ENCODE results near the gene ANKIB1. TPM values are rescaled to one million over a fixed set of nuclear protein-coding genes. Genes with fewer than 3 reads are reported as not detected.

Gene ANKIB1
- total RNA-seq, 2 experiments from 2014 or later = 60.0 to 66.9 TPM

DNA sequence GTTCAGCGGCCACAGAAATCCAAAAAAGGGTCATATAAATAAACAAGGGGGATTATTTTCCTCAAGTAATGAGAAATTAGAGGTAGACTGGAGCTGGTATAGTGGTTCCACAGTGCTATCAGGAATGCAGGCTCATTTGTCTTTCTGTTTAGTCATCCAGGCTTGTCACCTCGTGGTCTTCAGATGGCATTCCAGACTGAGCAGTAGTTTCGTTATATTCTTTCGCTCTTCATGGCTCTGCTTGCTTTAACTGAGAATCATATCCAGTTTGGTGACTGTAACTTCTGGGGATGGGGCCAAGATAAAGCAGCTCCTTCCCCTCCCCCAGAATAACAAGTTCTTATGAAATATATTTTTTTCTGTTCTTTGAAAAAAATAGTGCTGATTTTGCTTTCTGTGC is 9.5 kb downstream of the ANKIB1 start:
- no peak overlapping the region for H3K27ac ChIP-seq (ENCODE audit: low read depth in 1 of 2, low read length in 2 of 2)
- no peaks in the 10 kb centered on the region for H3K27me3 ChIP-seq (ENCODE audit: control insufficient read depth in 1 of 2, insufficient read depth in 2 of 2, low read length in 2 of 2)
- peaks cover 2% of the 10 kb centered on the region for H3K36me3 ChIP-seq (ENCODE audit: insufficient read depth, low read length)
- H3K4me3 Mint-ChIP-seq = no peak overlapping the region
- no peaks in the 10 kb centered on the region for H3K9me3 Mint-ChIP-seq
- H3K4me1 ChIP-seq (ENCODE audit: insufficient read depth, low read length) = peaks cover 2% of the 10 kb centered on the region
- H3K27me3 Mint-ChIP-seq = no peaks in the 10 kb centered on the region
- H3K27ac Mint-ChIP-seq = no peak overlapping the region
- ChIA-PET POLR2A (no interaction called here), CTCF (no interaction called here)
- H3K9me3 ChIP-seq (ENCODE audit: control insufficient read depth in 1 of 2, insufficient read depth in 1 of 2, low read length in 2 of 2) = no peaks in the 10 kb centered on the region
- TF ChIP-seq, protein P1, sequence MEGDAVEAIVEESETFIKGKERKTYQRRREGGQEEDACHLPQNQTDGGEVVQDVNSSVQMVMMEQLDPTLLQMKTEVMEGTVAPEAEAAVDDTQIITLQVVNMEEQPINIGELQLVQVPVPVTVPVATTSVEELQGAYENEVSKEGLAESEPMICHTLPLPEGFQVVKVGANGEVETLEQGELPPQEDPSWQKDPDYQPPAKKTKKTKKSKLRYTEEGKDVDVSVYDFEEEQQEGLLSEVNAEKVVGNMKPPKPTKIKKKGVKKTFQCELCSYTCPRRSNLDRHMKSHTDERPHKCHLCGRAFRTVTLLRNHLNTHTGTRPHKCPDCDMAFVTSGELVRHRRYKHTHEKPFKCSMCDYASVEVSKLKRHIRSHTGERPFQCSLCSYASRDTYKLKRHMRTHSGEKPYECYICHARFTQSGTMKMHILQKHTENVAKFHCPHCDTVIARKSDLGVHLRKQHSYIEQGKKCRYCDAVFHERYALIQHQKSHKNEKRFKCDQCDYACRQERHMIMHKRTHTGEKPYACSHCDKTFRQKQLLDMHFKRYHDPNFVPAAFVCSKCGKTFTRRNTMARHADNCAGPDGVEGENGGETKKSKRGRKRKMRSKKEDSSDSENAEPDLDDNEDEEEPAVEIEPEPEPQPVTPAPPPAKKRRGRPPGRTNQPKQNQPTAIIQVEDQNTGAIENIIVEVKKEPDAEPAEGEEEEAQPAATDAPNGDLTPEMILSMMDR (IDR thresholded peaks at IDR 0.05) = no peak
- H3K4me3 ChIP-seq (ENCODE audit: low read length) = no peak overlapping the region
- H3K36me3 Mint-ChIP-seq (ENCODE audit: low read depth) = peaks cover 31% of the 10 kb centered on the region
- intact Hi-C loops (cut with DNase I, micrococcal nuclease) = no loop called here
- DNase-seq = no peak
- no peak for ATAC-seq (ENCODE audit: poor library complexity)
- H3K4me1 Mint-ChIP-seq (ENCODE audit: low read depth) = peaks cover 61% of the 10 kb centered on the region

DNA sequence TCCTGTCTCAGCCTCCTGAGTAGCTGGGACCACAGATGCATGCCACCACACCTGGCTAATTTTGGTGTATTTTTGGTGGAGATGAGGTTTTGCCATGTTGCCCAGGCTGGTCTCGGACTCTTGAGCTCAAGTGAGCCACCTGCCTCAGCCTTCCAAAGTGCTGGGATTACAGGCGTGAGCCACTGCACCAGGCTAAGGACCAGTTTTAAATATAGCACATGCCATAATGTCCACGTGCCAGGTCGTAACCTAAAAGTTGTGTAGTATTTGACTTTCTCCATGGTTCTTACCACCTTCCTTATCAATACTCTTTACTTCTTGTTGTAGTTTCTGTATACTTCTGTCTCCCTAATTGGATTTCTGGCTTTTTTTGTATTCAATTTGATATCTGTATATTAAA is 13.3 kb downstream of the ANKIB1 start:
- no peaks in the 10 kb centered on the region for H3K4me1 ChIP-seq (ENCODE audit: insufficient read depth, low read length)
- no peaks in the 10 kb centered on the region for H3K27me3 Mint-ChIP-seq
- no peak overlapping the region for H3K4me3 ChIP-seq (ENCODE audit: low read length)
- DNase-seq (no peak), ATAC-seq (ENCODE audit: poor library complexity) (no peak)
- H3K27ac Mint-ChIP-seq = no peak overlapping the region
- H3K36me3 Mint-ChIP-seq (ENCODE audit: low read depth) = peaks cover 38% of the 10 kb centered on the region
- H3K9me3 ChIP-seq (ENCODE audit: control insufficient read depth in 1 of 2, insufficient read depth in 1 of 2, low read length in 2 of 2) = no peaks in the 10 kb centered on the region
- ChIA-PET CTCF (no interaction called here), POLR2A (no interaction called here)
- no peak overlapping the region for H3K4me3 Mint-ChIP-seq
- H3K27me3 ChIP-seq (ENCODE audit: control insufficient read depth in 1 of 2, insufficient read depth in 2 of 2, low read length in 2 of 2) = no peaks in the 10 kb centered on the region
- TF ChIP-seq, protein P1 (IDR thresholded peaks at IDR 0.05) = no peak
- H3K9me3 Mint-ChIP-seq = no peaks in the 10 kb centered on the region
- H3K36me3 ChIP-seq (ENCODE audit: insufficient read depth, low read length) = peaks cover 3% of the 10 kb centered on the region
- intact Hi-C loops (cut with DNase I, micrococcal nuclease) = no loop called here
- peaks cover 28% of the 10 kb centered on the region for H3K4me1 Mint-ChIP-seq (ENCODE audit: low read depth)
- no peak overlapping the region for H3K27ac ChIP-seq (ENCODE audit: low read depth in 1 of 2, low read length in 2 of 2)

DNA sequence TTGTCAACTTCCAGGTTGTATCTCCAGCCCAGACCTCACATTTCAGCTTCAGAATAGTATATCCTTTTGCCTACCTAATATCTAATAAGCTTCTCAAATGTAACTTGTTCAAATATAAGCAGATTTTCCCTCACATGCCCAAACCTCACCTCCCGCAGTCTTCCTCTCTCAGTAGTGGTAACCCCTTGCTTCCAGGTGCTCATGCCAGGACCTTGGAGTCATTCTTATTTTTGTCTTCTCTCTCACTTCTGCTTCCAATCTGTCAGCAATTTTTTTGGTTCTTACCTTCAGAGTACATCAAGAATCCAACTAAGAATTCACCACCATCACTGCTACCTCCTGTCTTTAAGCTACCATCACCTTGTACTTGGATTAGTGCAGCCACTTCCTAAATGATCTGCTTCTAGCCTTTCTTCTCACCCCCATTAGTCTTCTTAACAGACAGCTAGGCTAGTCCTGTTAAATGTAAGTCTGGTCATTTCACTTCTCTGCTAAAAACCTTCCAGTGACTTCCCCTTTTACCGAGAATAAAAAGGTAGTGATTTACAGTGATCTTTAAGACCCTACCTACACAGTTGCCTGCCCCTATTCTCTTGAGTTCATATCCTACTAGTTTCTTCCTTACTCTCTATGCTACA is 14.0 kb downstream of the ANKIB1 start:
- ATAC-seq (ENCODE audit: poor library complexity) (no peak), DNase-seq (no peak)
- Histone ChIP-seq H3K27me3 (ENCODE audit: control insufficient read depth in 1 of 2, insufficient read depth in 2 of 2, low read length in 2 of 2) (no peaks in the 10 kb centered on the region), H3K4me1 (ENCODE audit: insufficient read depth, low read length) (no peaks in the 10 kb centered on the region), H3K36me3 (ENCODE audit: insufficient read depth, low read length) (peaks cover 3% of the 10 kb centered on the region), H3K27ac (ENCODE audit: low read depth in 1 of 2, low read length in 2 of 2) (no peak overlapping the region), H3K4me3 (ENCODE audit: low read length) (no peak overlapping the region), H3K9me3 (ENCODE audit: control insufficient read depth in 1 of 2, insufficient read depth in 1 of 2, low read length in 2 of 2) (no peaks in the 10 kb centered on the region)
- Mint-ChIP-seq H3K4me1 (ENCODE audit: low read depth) (peaks cover 28% of the 10 kb centered on the region), H3K9me3 (no peaks in the 10 kb centered on the region), H3K27ac (no peak overlapping the region), H3K4me3 (no peak overlapping the region), H3K27me3 (no peaks in the 10 kb centered on the region), H3K36me3 (ENCODE audit: low read depth) (peaks cover 37% of the 10 kb centered on the region)
- ChIA-PET CTCF (no interaction called here), POLR2A (no interaction called here)
- intact Hi-C loops (cut with DNase I, micrococcal nuclease) = no loop called here
- TF ChIP-seq, protein P1 (IDR thresholded peaks at IDR 0.05) = no peak

All from CD4-positive, alpha-beta T cell (primary cell).